AG09309 (cell line): Measurements from ENCODE around the gene LIM2.
A peak's percentile ranks its signal among the peaks of the same experiment; 100 is the strongest.

Source experiments
- DNase-seq: peaks from one replicate; pipeline ENCODE4 v3.0.0-alpha.2; 2010; ENCODE audit warnings: low read depth
- H3K4me3 ChIP-seq: 2 replicates; pipeline ENCODE4 v1.5.1; 2011; ENCODE audit warnings: mild to moderate bottlenecking, low read depth, low read length, moderate library complexity; ENCODE audit not compliant: control insufficient read depth
- CTCF ChIP-seq: IDR thresholded peaks from 2 replicates; pipeline ENCODE4 v1.5.1; 2011; ENCODE audit warnings: mild to moderate bottlenecking, low read depth, low read length, inconsistent platforms; ENCODE audit not compliant: insufficient read depth, control insufficient read depth; ENCODE audit errors: missing control alignments

Gene LIM2

DNA sequence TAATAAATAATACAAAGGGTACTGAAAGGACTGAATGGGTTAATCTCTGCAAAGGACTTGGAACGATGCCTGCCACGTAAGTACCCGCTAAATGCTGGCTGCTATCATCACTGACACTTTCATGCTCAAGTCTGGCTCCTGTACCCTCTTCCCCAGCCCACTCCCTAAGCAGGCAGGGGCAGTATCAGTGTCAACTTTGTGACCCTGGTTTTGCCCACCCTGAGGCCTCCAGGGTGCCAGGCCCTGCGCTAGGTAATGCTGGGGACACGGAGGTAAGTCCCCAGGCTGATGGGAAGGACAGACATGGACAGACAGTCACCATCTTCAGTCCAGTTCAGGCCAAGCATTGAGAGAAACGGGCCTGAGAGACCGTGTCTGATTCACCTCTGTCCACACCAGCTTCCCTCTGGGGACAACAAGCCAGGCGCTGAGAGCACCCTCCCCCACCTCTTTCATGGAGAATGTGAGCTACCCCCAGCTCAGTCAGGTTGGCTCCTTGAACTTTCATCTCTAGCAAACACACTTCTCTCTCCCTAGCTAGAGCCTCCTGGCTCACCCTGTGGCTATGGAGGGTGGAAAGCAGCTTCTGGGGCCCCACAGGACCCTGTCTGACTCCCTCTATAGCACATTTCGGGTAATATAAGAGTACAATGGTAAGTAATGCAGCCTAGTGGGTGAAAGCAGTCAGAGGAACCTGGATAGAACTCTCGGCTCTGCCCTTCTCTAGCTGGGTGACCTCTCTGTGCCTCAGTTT, 22.4 kb downstream of the LIM2 start:
- DNase-seq, result no peak
- peak overlapping the region; percentile 85 for H3K4me3 ChIP-seq
- peak; percentile 20 for TF ChIP-seq CTCF

DNA sequence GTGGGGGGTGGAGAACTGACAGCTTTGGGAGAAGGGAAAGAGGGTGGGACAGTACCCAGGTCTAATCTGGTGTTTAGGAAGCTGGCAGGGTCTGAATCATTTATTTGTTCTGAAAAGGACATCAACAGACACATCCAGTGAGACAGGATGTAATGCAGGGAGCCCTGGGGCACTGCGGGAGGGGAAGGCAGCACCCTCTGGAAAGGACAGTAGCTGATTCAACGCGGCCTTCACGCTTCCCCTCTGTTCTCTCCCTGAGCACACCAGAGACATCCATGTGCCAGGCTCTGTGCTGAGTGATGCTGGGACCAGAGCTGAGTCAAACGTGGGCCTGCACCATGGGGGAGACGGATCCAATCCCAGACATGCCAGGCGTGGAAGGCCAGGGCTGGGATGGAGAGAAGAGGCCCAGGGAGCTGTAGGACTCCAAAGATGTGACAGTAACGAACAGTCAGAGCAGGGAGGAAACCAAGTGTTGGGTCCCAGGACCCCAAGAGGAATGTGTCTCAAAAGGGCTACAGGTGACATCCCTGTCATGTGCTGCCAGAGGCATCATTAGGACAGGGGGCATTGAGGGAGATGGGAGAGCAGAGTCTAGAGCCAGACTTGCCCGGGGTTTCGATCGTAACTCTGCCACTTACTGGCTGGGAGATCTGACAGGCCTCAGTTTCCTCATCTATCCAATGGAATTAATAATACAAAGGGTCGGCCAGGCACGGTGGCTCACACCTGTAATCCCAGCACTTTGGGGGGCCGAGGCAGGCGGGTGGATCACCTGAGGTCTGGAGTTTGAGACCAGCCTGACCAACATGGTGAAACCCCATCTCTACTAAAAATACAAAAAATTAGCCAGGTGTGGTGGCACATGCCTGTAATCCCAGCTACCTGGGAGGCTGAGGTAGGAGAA, 23.3 kb downstream of the LIM2 start:
- no peak overlapping the region for H3K4me3 ChIP-seq
- TF ChIP-seq CTCF, result no peak
- DNase-seq, result no peak

DNA sequence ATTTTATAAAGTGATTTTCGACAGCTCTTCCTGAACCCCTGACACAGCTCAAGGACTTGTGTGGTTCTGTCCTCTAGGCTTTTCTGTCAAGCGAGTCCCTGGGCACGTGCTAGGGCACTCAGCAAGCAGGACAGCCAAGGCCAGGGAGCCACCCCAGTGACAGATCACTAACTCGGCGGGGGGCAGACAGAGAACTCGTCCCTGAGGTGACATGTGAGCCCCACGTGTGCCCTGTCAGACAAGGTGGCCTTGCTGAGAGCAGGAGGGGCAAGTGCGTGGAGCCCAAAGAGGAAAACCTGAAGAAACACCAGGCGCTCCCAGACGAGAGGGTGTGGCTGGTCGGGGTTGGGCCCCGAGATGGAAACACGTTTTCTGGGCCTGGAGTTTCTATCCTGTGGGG, 26.5 kb downstream of the LIM2 start:
- DNase-seq, result no peak
- no peak for TF ChIP-seq CTCF
- no peak overlapping the region for H3K4me3 ChIP-seq

- peak; percentile 80 for DNase-seq
- no peak overlapping the region for H3K4me3 ChIP-seq
- no peak for TF ChIP-seq CTCF
These were observed 28.5 kb downstream of the LIM2 start for GRCh38 chr19:51359294-51359693.

DNA sequence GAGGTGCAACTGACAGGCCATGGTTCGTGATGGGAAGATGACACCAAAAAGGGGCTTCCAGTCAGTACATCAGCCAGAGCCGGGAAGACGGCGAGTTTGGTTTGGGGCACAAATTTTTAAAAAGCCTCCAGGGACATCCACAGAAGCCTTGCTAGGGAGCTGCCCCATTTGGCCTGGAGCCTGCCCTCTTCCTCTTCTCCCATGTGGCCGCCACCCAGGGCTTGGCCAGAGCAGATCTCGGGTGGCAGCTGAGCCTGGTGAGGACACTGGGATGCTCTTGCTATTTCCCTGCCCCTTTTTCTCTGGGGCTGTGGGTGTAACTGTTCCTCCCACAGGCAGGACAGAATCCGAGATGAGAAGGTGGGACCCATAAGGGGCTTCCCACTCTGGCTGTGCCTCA, 29.8 kb downstream of the LIM2 start:
- TF ChIP-seq CTCF, result no peak

DNA sequence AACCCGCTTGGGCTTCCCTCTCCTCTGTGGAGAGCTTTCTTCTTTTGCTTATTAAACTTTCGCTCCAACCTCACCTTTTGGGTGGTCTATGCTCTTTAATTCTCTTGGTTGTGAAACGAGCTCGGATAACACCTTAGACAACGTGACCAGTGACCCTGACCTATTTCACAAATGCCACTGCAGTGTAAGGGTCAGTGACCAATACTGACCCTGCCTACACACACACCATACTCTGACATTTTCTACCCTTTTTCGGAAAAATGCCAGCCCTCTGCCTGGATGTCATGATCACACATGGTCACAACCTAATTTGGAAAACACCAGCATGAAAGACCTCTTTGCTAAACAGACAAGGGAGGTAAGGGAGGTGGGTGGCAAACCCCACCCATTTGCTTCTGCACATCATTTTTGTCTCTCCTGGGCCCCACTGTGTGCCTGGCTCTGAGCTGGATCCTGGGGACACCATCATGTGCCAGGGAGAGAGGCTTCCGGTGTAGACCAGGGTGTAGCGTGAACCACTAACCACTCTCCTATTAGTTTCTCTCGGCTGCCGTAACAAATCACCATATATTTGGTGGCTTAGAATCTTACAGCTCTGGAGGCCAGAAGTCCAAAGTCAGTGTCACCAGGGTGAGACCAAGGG, 31.5 kb downstream of the LIM2 start:
- no peak overlapping the region for H3K4me3 ChIP-seq
- TF ChIP-seq CTCF, result no peak
- DNase-seq, result no peak

More for the DNA sequence above, 29.8 kb downstream of the LIM2 start:
- no peak overlapping the region for H3K4me3 ChIP-seq
- DNase-seq, result no peak
